ENCODE data around the gene NRXN3. TPM values are rescaled to one million over a fixed set of nuclear protein-coding genes. Genes with fewer than 3 reads are reported as not detected.

NRXN3 gene
- polyA plus RNA-seq, 3 donors = 0.22 to 0.46 (median 0.27) TPM

DNA sequence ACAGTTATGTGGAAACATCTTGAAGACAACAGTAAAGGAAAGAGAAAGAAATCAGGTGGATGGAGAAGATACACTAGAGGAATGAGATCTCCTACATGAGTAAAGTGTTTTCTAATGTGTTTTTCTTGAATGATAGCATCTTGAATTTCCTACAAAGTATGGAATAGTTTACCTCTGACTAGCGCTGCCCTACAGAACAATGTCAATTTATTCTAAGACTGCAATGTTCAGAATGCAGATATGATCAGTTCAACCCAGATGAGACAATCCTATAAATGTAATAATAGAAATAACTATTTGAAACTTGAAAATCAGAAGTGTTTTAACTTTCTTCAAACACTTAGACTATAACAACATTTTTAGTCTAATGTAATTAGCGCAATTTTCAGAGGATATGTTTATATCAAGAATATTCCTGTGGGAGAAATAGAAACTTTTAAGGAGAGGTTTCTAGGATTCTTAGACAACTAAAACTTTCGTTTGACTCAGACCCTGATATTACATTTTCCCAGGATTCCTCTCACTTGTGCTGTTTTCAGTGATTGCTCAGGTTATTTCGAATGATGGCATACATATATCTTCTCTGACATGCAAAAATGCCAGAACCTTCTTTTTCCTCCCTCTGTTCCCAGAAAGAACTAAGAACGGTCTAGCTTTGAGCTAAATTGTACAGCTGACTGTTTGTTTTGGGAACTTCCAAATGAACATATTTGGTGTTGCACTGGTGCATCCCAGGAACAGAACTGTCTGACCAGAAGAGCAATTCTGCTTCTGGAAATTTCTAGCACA, 1023.7 kb downstream of the NRXN3 start:
- no peak overlapping the region for H3K27ac ChIP-seq (ENCODE audit: low read depth, low read length)
- 71 to 78% (median 78%) methylated on average over 5 of the region's 5 CpGs for WGBS, 3 donors

- no peak overlapping the region for H3K27ac ChIP-seq (ENCODE audit: low read depth, low read length)
- 83 to 94% (median 88%) methylated on average over 1 of the region's 1 CpG for WGBS, 3 donors
These were observed 1026.0 kb downstream of the NRXN3 start for GRCh38 chr14:79196216-79196615.

DNA sequence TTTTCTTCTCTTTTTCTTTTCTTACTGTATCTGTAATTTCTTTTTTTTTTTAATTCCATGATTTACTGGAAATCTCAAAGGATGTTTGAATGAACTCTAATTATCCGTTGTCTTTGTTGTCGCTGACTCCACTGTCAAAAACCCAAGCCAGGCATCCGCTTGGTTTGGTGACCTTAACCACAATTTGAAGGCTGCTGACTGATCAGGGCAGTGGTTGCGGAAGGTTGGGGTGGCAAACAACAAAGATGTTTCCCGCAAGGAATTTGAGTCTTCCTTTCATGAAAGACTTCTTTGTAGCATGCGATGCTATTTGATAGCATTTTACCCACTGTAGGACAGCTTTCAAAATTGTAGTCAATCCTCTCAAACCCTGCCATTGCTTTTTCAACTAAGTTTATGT, 1027.3 kb downstream of the NRXN3 start:
- WGBS, 3 donors = 90 to 94% (median 91%) methylated on average over 6 of the region's 6 CpGs
- H3K27ac ChIP-seq (ENCODE audit: low read depth, low read length) = no peak overlapping the region

- H3K27ac ChIP-seq (ENCODE audit: low read depth, low read length) = no peak overlapping the region
- WGBS, 3 donors = 81 to 92% (median 83%) methylated on average over 4 of the region's 4 CpGs
These were observed 1029.0 kb downstream of the NRXN3 start for GRCh38 chr14:79199217-79199616.

DNA sequence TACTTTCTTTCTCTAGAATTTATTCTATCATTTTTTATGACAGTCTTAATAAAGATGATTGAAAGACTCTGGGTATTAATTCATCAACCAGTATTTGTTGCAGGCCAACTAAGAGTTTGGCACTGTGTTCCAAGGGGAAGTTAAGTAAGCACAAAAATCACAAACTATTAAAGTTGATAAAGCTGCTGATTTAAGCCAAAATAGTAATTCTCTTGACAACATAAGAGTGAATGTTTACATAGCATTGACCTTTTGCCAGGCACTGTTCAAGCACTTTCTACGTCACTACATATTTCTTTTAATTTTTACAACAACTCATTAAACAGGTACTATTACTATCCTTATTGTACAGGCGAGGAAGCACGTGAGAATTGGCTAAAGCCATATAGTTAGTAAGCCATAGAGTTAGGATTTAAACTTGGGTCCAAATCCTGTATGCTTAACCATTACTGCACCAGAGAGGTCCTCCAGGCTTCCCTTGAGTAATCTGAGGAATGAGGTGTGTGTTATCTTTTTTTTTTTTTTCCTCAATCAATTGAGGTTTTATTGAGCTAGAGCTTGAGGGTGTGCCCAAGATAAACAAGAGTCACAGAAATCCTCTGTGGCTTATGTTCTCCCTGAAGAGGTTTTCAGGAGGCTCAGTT, 1031.5 kb downstream of the NRXN3 start:
- H3K27ac ChIP-seq (ENCODE audit: low read depth, low read length) = no peak overlapping the region
- 21 to 58% (median 46%) methylated on average over 3 of the region's 3 CpGs for WGBS, 3 donors

- no peak overlapping the region for H3K27ac ChIP-seq (ENCODE audit: low read depth, low read length)
These were observed 1034.4 kb downstream of the NRXN3 start for GRCh38 chr14:79204591-79204990.

DNA sequence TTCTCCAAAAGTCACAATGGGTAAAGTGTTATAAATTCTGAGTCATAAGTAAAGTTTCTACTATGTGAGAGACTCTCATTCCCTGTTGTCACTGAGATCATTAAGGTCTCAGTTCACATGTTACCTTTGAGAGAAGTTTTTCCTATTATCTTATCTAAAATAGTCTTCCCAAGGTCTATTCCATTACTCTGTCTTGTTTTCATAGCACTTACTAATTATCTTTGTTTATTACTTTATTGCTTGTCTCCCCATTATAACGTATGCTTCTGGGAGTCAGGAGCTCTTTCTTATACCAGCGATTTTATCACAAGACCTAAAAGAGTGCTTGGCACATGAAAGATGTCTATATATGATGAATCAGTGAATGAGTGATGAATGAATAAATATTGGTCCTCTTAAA, 1039.2 kb downstream of the NRXN3 start:
- WGBS, 3 donors = 62 to 68% (median 65%) methylated on average over 2 of the region's 2 CpGs
- no peak overlapping the region for H3K27ac ChIP-seq (ENCODE audit: low read depth, low read length)

GRCh38 chr14:79225815-79226214, 1055.6 kb downstream of the NRXN3 start:
- no peak overlapping the region for H3K27ac ChIP-seq (ENCODE audit: low read depth, low read length)
- WGBS, 3 donors = 62 to 69% (median 64%) methylated on average over 3 of the region's 3 CpGs

DNA sequence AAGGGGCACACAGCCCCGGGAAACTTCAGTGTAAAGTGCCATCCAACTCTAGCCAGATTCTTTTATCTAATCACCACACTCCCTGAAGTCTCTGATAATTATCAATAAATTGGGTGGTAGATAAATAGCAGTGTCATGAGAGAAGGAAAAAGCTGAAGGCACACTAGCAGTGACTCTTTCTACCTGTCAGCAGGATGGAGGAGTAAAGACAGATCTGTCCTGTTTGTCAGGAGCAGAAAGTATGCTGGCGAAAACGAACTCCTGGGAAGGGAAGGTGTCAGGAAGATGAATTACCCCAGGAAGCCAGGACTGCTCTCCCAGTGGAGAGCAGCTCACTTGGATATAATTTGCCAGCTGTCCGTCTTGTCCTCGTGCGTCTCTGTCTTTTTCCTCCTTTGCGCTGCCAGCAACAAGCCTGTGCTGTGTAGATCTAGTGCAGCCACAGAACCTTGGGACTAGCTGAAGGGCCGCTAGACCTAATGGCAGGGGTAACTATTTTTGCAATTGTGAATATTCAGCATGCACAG, 1059.3 kb downstream of the NRXN3 start:
- no peak overlapping the region for H3K27ac ChIP-seq (ENCODE audit: low read depth, low read length)
- 18 to 23% (median 20%) methylated on average over 8 of the region's 8 CpGs for WGBS, 3 donors

- no peak overlapping the region for H3K27ac ChIP-seq (ENCODE audit: low read depth, low read length)
These were observed 1072.5 kb downstream of the NRXN3 start for GRCh38 chr14:79242666-79243065.

DNA sequence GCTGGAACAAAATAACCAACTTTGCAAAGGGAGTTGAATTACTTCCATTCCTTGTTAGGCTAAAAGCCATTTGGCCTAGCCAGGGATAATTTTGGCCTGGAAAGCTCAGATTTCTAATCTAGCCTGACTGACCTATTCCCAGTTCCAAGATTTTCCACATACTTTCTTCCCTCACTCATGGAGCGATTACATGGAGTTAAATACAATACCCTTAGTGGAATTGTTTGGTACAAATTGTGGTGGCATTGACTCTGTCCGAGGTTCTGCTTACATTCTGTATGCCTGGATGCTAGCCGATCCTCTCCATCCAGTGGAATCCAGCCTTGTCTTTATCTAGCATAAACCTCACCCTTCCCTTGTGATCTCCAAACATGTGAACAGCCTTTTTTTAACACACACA, 1076.0 kb downstream of the NRXN3 start:
- H3K27ac ChIP-seq (ENCODE audit: low read depth, low read length) = no peak overlapping the region
- 64 to 71% (median 66%) methylated on average over 3 of the region's 3 CpGs for WGBS, 3 donors

GRCh38 chr14:79248126-79248525, 1078.0 kb downstream of the NRXN3 start:
- H3K27ac ChIP-seq (ENCODE audit: low read depth, low read length) = no peak overlapping the region
- WGBS, 3 donors = 83 to 94% (median 86%) methylated on average over 2 of the region's 2 CpGs

GRCh38 chr14:79248771-79249170, 1078.6 kb downstream of the NRXN3 start:
- 54 to 67% (median 55%) methylated on average over 3 of the region's 3 CpGs for WGBS, 3 donors
- H3K27ac ChIP-seq (ENCODE audit: low read depth, low read length) = no peak overlapping the region

DNA sequence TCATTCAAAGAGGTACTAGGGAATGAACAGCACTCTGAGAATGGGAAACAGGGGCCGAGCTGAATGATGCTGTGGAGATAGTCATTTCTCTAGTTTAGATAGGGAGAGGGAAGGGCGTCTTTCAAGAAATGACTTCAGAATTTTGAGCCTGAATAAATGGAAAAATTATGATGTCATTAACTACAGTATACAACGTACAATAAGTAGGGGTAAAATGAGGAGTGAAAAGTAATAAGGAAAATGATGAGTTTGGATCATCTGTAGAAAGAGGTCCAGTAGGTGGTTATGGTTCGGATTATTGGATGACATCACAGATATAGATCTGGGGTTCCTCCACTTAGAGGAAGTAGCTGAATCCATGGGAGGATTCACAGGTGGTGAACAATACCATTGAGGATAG, 1081.1 kb downstream of the NRXN3 start:
- H3K27ac ChIP-seq (ENCODE audit: low read depth, low read length) = no peak overlapping the region
- 80 to 85% (median 81%) methylated on average over 4 of the region's 4 CpGs for WGBS, 3 donors

- WGBS, 3 donors = 84 to 89% (median 86%) methylated on average over 3 of the region's 3 CpGs
- no peak overlapping the region for H3K27ac ChIP-seq (ENCODE audit: low read depth, low read length)
These were observed 1083.4 kb downstream of the NRXN3 start for GRCh38 chr14:79253576-79253975.

DNA sequence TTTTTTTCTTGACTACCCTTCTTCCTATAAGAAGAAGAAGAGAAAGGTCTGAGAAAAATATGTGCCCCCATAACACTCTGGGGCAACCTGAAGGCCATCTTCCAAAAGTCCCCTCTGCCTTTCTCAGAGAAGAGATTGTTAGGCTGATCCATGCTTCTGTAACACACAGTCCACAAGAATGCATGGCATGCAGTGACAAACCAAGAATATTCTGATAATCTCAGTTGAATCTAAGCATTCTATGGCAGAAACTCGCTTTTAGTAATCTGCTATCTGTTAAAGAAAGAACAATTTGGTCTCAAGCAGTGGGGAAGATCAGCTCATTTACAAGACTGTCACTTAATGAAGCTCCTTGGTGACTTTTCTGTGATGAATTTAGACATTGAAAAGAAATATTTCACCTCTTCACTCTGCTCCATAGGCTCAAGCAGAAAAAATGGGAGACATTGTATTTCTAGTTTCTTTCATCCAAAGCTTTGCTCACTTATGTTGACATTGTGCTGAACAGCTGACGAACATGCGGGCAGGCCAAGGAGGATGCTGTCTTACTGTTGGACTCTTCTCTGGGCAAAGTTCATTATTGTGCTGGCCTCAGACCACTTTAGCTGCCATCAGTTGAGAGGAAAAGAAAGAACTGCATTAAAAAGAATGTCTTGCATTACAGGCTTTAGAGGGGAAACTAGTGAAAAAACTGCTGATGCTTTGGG, 1084.0 kb downstream of the NRXN3 start:
- 60 to 75% (median 67%) methylated on average over 3 of the region's 3 CpGs for WGBS, 3 donors
- H3K27ac ChIP-seq (ENCODE audit: low read depth, low read length) = no peak overlapping the region

DNA sequence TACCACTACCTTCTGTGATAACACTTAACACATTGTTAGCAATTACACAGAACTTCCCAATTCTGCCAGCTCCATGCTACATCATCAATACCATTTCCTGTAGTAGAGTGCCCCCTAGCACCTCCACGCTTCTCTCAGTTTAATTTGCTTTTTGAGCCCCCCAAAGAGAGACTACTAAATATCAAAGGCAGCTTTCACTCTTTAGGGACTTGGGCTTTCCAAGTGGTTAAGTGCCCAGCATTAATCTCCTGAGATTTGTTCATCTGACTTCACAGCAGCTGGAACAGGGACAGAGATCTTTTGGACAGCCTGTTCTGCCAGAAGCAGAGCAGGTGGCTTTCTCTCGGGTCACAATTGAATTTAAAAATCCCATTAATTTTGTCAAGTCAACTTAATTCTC, 1086.2 kb downstream of the NRXN3 start:
- no peak overlapping the region for H3K27ac ChIP-seq (ENCODE audit: low read depth, low read length)
- WGBS, 3 donors = 47 to 65% (median 65%) methylated on average over 2 of the region's 2 CpGs

GRCh38 chr14:79260406-79260805, 1090.2 kb downstream of the NRXN3 start:
- H3K27ac ChIP-seq (ENCODE audit: low read depth, low read length) = no peak overlapping the region
- 90 to 94% (median 92%) methylated on average over 3 of the region's 3 CpGs for WGBS, 3 donors

- H3K27ac ChIP-seq (ENCODE audit: low read depth, low read length) = no peak overlapping the region
- WGBS, 3 donors = 70 to 76% (median 72%) methylated on average over 4 of the region's 4 CpGs
These were observed 1095.3 kb downstream of the NRXN3 start for GRCh38 chr14:79265366-79265946.

Measured in adipose tissue (tissue), 3 donors.